ENCODE data around the gene TNFSF12. TPM values are rescaled to one million over a fixed set of nuclear protein-coding genes. Genes with fewer than 3 reads are reported as not detected.

The TNFSF12 gene, protein sequence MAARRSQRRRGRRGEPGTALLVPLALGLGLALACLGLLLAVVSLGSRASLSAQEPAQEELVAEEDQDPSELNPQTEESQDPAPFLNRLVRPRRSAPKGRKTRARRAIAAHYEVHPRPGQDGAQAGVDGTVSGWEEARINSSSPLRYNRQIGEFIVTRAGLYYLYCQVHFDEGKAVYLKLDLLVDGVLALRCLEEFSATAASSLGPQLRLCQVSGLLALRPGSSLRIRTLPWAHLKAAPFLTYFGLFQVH
- total RNA-seq: 100 to 1,000 TPM in 1 of 2 experiments, 10 to 100 TPM in 1; 93.7 to 100 TPM

DNA sequence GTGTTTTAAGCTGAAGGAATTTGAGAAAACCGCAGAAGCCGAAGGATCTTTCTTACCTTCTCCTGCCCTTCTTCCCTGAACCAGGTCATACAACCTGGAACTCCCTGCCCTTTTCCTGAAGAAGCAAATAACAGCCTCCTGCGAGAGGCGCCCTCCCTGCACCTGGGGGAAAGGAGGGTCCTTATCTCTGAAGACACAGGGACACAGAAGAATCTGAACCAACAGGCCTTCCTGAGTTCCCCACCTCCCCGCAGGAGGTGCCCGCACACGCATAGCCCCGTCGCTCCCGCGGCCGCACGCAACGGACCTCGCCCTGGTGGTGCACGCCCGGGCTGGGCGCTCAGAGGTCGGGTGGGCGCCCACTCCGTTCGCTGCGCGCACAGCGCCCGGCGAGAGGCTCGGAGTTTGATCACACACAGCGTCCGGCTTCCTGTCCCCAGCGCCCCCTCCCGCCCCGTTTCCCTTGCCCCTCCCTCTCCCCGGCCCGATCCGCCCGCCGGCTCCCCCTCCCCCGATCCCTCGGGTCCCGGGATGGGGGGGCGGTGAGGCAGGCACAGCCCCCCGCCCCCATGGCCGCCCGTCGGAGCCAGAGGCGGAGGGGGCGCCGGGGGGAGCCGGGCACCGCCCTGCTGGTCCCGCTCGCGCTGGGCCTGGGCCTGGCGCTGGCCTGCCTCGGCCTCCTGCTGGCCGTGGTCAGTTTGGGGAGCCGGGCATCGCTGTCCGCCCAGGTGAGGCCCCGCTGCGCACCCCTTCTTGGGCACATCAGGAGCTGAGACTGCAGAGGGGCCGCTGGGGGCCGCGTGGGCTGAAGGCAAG is at the start of gene TNFSF12:
Gene TNFSF12, plus strand, starts transcription at position 474 of the 816 bp plus-strand sequence. Its CDS starts 96 bp downstream, at position 570.
- DNase-seq (peak; percentile 80), ATAC-seq (peak; percentile 70)
- Mint-ChIP-seq H3K27me3 (ENCODE audit: low read depth) (no peaks in the 10 kb centered on the region), H3K27ac (peak within 1 kb of the TSS; percentile 92), H3K4me1 (ENCODE audit: low read depth) (peaks cover 57% of the 10 kb centered on the region), H3K4me3 (peak within 1 kb of the TSS; percentile 88), H3K9me3 (ENCODE audit: insufficient read depth) (no peaks in the 10 kb centered on the region), H3K36me3 (ENCODE audit: low read depth) (peaks cover 42% of the 10 kb centered on the region)
- POLR2A ChIA-PET: interaction anchor here (0.9 to 3.1 kb wide), 8 partner anchors 9 to 213 kb away, joined by 3 to 14 read pairs (median 4); partner anchors contain the start of genes ACAP1, POLR2A, SENP3 and TNFSF13
- CTCF ChIA-PET: interaction anchor here (1.0 to 4.6 kb wide), 7 partner anchors 9 to 40 kb away, joined by 3 to 44 read pairs (median 4); partner anchors contain the start of gene SENP3

DNA sequence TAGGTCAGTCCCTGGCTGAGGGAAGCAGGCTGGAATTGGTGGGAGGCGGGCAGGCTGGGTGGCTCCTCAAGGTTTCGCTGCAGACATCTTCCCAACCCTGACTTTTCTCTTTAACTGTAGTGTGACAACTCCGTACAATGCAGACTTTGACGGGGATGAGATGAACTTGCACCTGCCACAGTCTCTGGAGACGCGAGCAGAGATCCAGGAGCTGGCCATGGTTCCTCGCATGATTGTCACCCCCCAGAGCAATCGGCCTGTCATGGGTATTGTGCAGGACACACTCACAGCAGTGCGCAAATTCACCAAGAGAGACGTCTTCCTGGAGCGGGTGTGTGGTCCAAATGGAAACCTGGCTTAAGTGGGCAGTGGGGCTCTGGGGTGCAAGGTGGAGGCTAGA is 49.7 kb upstream of the TNFSF12 start:
- POLR2A ChIA-PET: interaction anchor here (2.4 to 3.8 kb wide), 2 partner anchors 12 to 15 kb away, joined by 7 to 13 read pairs; partner anchors contain the start of gene POLR2A
- no peak overlapping the region for H3K27ac Mint-ChIP-seq
- ATAC-seq: no peak
- CTCF ChIA-PET: interaction anchor here (1.3 kb wide), 2 partner anchors 62 to 63 kb away, joined by 3 to 4 read pairs; no protein-coding TSS in a partner anchor
- H3K4me3 Mint-ChIP-seq: no peak overlapping the region
- DNase-seq: no peak
- peaks cover 4% of the 10 kb centered on the region for H3K4me1 Mint-ChIP-seq (ENCODE audit: low read depth)
- H3K27me3 Mint-ChIP-seq (ENCODE audit: low read depth): no peaks in the 10 kb centered on the region
- H3K36me3 Mint-ChIP-seq (ENCODE audit: low read depth): peaks cover 82% of the 10 kb centered on the region
- no peaks in the 10 kb centered on the region for H3K9me3 Mint-ChIP-seq (ENCODE audit: insufficient read depth)

DNA sequence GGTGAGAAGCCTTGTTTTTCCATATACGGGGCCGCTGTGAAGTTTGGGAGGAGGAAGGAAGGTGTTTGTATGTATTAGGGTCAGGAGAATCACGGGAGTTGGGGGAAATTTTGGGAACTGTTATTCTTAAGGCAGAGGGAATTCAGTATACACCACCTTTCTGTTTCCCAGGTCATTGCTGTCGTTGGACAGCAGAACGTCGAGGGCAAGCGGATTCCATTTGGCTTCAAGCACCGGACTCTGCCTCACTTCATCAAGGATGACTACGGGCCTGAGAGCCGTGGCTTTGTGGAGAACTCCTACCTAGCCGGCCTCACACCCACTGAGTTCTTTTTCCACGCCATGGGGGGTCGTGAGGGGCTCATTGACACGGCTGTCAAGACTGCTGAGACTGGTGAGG is 47.1 kb upstream of the TNFSF12 start:
- ATAC-seq: no peak
- Mint-ChIP-seq H3K4me3 (no peak overlapping the region), H3K27me3 (ENCODE audit: low read depth) (no peaks in the 10 kb centered on the region), H3K9me3 (ENCODE audit: insufficient read depth) (no peaks in the 10 kb centered on the region), H3K27ac (no peak overlapping the region), H3K4me1 (ENCODE audit: low read depth) (no peaks in the 10 kb centered on the region), H3K36me3 (ENCODE audit: low read depth) (peaks cover 77% of the 10 kb centered on the region)
- ChIA-PET CTCF (interaction anchor here (1.2 to 1.8 kb wide), 2 partner anchors 41 to 59 kb away, joined by 3 to 4 read pairs; no protein-coding TSS in a partner anchor), POLR2A (interaction anchor here (1.0 kb wide), 1 partner anchor 9 kb away, joined by 3 read pairs; no protein-coding TSS in a partner anchor)
- no peak for DNase-seq

DNA sequence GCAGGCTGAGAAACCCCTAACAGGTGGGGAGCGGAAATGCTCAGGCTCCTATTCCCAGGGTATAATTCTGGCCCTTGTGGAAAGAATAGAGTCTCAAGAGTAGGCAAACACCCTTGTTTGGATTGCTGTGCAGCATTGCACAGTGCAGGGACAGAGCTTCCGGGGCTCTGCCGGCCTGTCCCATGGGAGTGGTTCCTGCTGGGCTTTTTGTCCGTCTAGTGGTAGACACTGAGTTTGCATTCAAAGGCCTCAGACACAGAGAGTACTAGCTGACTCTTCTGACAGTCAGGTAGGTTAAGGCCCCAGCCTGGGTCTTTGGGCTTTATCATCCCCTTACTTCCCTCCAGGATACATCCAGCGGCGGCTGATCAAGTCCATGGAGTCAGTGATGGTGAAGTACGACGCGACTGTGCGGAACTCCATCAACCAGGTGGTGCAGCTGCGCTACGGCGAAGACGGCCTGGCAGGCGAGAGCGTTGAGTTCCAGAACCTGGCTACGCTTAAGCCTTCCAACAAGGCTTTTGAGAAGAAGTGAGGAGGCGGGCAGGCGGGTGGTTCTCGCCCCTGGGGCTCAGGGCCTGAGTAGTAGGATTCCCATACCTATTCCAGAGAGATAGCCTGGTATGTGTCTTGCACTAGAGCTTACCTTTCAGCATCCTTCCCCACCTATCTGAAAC is 46.5 kb upstream of the TNFSF12 start:
- Mint-ChIP-seq H3K4me3 (no peak overlapping the region), H3K27me3 (ENCODE audit: low read depth) (no peaks in the 10 kb centered on the region), H3K27ac (no peak overlapping the region), H3K36me3 (ENCODE audit: low read depth) (peaks cover 75% of the 10 kb centered on the region), H3K9me3 (ENCODE audit: insufficient read depth) (no peaks in the 10 kb centered on the region), H3K4me1 (ENCODE audit: low read depth) (no peaks in the 10 kb centered on the region)
- DNase-seq: no peak
- CTCF ChIA-PET: interaction anchor here (0.8 to 1.8 kb wide), 5 partner anchors 11 to 185 kb away, joined by 3 to 5 read pairs (median 3); partner anchors contain the start of gene TP53
- POLR2A ChIA-PET: interaction anchor here (1.0 kb wide), 1 partner anchor 9 kb away, joined by 3 read pairs; no protein-coding TSS in a partner anchor
- ATAC-seq: no peak

DNA sequence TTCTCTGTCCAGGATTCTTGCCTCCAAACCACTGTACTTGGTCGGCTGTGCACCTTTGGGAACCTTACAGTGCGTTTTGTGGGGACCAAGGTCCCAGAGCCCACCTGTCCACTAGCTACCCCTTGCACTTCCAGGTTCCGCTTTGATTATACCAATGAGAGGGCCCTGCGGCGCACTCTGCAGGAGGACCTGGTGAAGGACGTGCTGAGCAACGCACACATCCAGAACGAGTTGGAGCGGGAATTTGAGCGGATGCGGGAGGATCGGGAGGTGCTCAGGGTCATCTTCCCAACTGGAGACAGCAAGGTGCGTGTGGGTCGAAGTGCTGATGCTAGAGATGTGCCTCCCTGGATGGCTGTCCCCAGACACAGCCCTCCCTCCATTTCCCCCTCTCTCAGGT is 45.9 kb upstream of the TNFSF12 start:
- H3K27me3 Mint-ChIP-seq (ENCODE audit: low read depth): no peaks in the 10 kb centered on the region
- ATAC-seq: no peak
- no peaks in the 10 kb centered on the region for H3K9me3 Mint-ChIP-seq (ENCODE audit: insufficient read depth)
- H3K36me3 Mint-ChIP-seq (ENCODE audit: low read depth): peaks cover 73% of the 10 kb centered on the region
- no peaks in the 10 kb centered on the region for H3K4me1 Mint-ChIP-seq (ENCODE audit: low read depth)
- H3K4me3 Mint-ChIP-seq: no peak overlapping the region
- DNase-seq: no peak
- no peak overlapping the region for H3K27ac Mint-ChIP-seq
- CTCF ChIA-PET: interaction anchor here (0.8 to 1.8 kb wide), 5 partner anchors 11 to 184 kb away, joined by 3 to 5 read pairs (median 3); partner anchors contain the start of gene TP53
- POLR2A ChIA-PET: interaction anchor here (0.5 kb wide), 1 partner anchor 220 kb away, joined by 5 read pairs; no protein-coding TSS in a partner anchor

DNA sequence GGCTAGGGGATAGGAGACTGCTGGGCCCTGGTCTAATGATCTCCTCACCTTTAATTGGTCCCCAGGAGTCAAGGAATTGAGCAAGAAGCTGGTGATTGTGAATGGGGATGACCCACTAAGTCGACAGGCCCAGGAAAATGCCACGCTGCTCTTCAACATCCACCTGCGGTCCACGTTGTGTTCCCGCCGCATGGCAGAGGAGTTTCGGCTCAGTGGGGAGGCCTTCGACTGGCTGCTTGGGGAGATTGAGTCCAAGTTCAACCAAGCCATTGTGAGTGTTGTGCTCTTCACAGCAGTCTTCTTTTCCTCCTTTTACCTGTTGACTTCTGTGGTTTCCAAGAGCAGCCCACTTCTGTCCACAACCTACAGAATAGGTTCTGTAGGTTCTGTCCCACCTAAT is 45.3 kb upstream of the TNFSF12 start:
- H3K9me3 Mint-ChIP-seq (ENCODE audit: insufficient read depth): no peaks in the 10 kb centered on the region
- H3K27ac Mint-ChIP-seq: no peak overlapping the region
- ChIA-PET POLR2A (interaction anchor here (0.5 kb wide), 1 partner anchor 221 kb away, joined by 5 read pairs; no protein-coding TSS in a partner anchor), CTCF (interaction anchor here (1.3 to 1.8 kb wide), 3 partner anchors 10 to 58 kb away, joined by 5 to 8 read pairs (median 5); partner anchors contain the start of gene SENP3)
- H3K4me3 Mint-ChIP-seq: no peak overlapping the region
- peaks cover 74% of the 10 kb centered on the region for H3K36me3 Mint-ChIP-seq (ENCODE audit: low read depth)
- H3K4me1 Mint-ChIP-seq (ENCODE audit: low read depth): no peaks in the 10 kb centered on the region
- no peak for ATAC-seq
- no peak for DNase-seq
- no peaks in the 10 kb centered on the region for H3K27me3 Mint-ChIP-seq (ENCODE audit: low read depth)

DNA sequence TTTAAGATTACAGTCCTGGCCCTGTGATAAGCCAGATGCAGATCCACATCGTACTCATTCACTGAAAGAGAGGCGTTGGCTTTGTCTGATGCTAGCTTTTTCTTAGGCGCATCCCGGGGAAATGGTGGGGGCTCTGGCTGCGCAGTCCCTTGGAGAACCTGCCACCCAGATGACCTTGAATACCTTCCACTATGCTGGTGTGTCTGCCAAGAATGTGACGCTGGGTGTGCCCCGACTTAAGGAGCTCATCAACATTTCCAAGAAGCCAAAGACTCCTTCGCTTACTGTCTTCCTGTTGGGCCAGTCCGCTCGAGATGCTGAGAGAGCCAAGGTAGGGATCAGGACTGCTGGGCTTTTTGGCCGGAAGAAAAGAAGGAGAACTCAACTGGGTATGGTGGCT is 40.7 kb upstream of the TNFSF12 start:
- ATAC-seq (no peak), DNase-seq (no peak)
- H3K27ac Mint-ChIP-seq: no peak overlapping the region
- H3K36me3 Mint-ChIP-seq (ENCODE audit: low read depth): peaks cover 74% of the 10 kb centered on the region
- H3K9me3 Mint-ChIP-seq (ENCODE audit: insufficient read depth): no peaks in the 10 kb centered on the region
- CTCF ChIA-PET: interaction anchor here (0.7 to 3.9 kb wide), 5 partner anchors 15 to 152 kb away, joined by 3 to 30 read pairs (median 4); no protein-coding TSS in a partner anchor
- H3K4me1 Mint-ChIP-seq (ENCODE audit: low read depth): no peaks in the 10 kb centered on the region
- H3K27me3 Mint-ChIP-seq (ENCODE audit: low read depth): no peaks in the 10 kb centered on the region
- H3K4me3 Mint-ChIP-seq: no peak overlapping the region
- POLR2A ChIA-PET: interaction anchor here (1.0 to 1.4 kb wide), 4 partner anchors 24 to 146 kb away, joined by 3 read pairs; partner anchors contain the start of gene POLR2A

DNA sequence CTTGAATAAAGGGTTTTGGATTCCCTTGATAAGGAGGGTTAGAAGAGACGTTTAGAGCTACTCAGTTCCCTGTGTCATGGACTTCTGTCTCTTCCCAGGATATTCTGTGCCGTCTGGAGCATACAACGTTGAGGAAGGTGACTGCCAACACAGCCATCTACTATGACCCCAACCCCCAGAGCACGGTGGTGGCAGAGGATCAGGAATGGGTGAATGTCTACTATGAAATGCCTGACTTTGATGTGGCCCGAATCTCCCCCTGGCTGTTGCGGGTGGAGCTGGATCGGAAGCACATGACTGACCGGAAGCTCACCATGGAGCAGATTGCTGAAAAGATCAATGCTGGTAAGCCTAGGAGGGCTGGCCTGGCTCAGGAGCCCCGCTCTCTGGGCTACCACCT is 40.0 kb upstream of the TNFSF12 start:
- Mint-ChIP-seq H3K9me3 (ENCODE audit: insufficient read depth) (no peaks in the 10 kb centered on the region), H3K27me3 (ENCODE audit: low read depth) (no peaks in the 10 kb centered on the region), H3K27ac (no peak overlapping the region), H3K36me3 (ENCODE audit: low read depth) (peaks cover 74% of the 10 kb centered on the region), H3K4me1 (ENCODE audit: low read depth) (no peaks in the 10 kb centered on the region), H3K4me3 (no peak overlapping the region)
- ATAC-seq: no peak
- POLR2A ChIA-PET: interaction anchor here (1.0 to 1.4 kb wide), 3 partner anchors 25 to 146 kb away, joined by 3 read pairs; partner anchors contain the start of gene POLR2A
- DNase-seq: no peak
- CTCF ChIA-PET: interaction anchor here (0.6 to 3.9 kb wide), 5 partner anchors 18 to 80 kb away, joined by 3 to 30 read pairs (median 4); no protein-coding TSS in a partner anchor

DNA sequence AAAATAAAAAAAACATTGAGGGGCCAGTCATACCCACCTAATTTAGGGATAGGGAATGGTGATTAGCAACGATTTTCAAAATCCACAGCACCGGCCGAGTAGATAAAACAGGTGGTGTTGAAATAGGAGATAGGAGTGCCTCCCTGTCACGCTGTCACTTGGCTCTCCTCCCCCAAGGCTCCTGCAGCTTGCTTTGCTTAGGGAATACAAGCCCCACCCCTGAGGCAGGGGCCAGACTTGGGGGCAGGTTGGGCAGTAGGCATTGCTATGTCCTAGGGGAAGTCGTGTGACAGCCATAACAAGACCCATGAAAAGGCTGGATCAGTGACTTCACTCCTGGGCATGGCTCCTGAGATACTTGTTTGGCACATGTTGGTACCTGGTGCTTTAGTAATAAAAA is 38.9 kb upstream of the TNFSF12 start:
- DNase-seq (no peak), ATAC-seq (no peak)
- H3K9me3 Mint-ChIP-seq (ENCODE audit: insufficient read depth): no peaks in the 10 kb centered on the region
- H3K27ac Mint-ChIP-seq: no peak overlapping the region
- no peak overlapping the region for H3K4me3 Mint-ChIP-seq
- POLR2A ChIA-PET: no interaction called here
- no peaks in the 10 kb centered on the region for H3K27me3 Mint-ChIP-seq (ENCODE audit: low read depth)
- peaks cover 75% of the 10 kb centered on the region for H3K36me3 Mint-ChIP-seq (ENCODE audit: low read depth)
- H3K4me1 Mint-ChIP-seq (ENCODE audit: low read depth): peaks cover 4% of the 10 kb centered on the region
- CTCF ChIA-PET: interaction anchor here (0.8 to 3.9 kb wide), 4 partner anchors 11 to 79 kb away, joined by 3 to 30 read pairs (median 4); no protein-coding TSS in a partner anchor

DNA sequence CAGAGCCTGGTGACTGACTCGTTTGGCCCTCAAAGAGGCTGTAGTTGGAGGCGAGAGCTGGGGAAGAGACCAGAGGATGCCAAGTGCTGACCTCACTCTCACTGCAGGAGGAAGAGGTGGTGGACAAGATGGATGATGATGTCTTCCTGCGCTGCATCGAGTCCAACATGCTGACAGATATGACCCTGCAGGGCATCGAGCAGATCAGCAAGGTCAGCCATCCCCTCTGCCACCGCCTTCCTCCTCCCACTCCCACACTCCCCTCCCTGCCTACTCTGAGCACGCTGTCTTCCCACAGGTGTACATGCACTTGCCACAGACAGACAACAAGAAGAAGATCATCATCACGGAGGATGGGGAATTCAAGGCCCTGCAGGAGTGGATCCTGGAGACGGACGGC is 37.8 kb upstream of the TNFSF12 start:
- DNase-seq (no peak), ATAC-seq (no peak)
- H3K27me3 Mint-ChIP-seq (ENCODE audit: low read depth): no peaks in the 10 kb centered on the region
- ChIA-PET POLR2A (no interaction called here), CTCF (interaction anchor here (1.0 kb wide), 1 partner anchor 50 kb away, joined by 3 read pairs; no protein-coding TSS in a partner anchor)
- peaks cover 4% of the 10 kb centered on the region for H3K4me1 Mint-ChIP-seq (ENCODE audit: low read depth)
- peak overlapping the region; percentile 16 for H3K27ac Mint-ChIP-seq
- H3K4me3 Mint-ChIP-seq: no peak overlapping the region
- no peaks in the 10 kb centered on the region for H3K9me3 Mint-ChIP-seq (ENCODE audit: insufficient read depth)
- peaks cover 70% of the 10 kb centered on the region for H3K36me3 Mint-ChIP-seq (ENCODE audit: low read depth)
